ENCODE data around the gene RNASEH2B. TPM values are rescaled to one million over a fixed set of nuclear protein-coding genes. Genes with fewer than 3 reads are reported as not detected.

RNASEH2B gene
- total and polyA plus RNA-seq, 2 experiments from 2014 or later = 39.0 to 64.8 TPM

DNA sequence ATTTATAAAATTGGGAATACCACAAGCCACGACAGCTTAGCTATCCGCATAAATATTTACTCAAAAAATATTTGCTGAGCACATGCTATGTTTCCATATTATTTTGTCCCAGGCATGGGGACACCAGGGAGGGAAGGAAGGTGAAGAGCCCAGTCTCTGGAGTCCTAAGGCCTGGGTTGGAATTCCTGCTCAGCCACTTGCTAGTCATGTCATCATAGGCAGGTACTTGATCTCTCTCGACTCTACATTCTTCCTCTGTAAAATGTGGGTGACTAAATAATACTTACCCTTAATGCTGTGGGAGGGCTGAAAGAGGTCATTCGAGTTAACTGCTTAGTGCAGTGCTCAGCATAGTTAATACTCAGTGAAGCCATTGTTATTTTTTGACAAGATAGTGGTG is 4.3 kb upstream of the RNASEH2B start:
- Mint-ChIP-seq H3K4me3 (no peak overlapping the region), H3K4me1 (peaks cover 2% of the 10 kb centered on the region; the same call in 1 of the 3 replicates), H3K27ac (no peak overlapping the region), H3K36me3 (ENCODE audit: low read depth) (no peaks in the 10 kb centered on the region), H3K9me3 (no peaks in the 10 kb centered on the region; the same call in 2 of the 3 replicates), H3K27me3 (ENCODE audit: insufficient read depth, low read depth, poor library complexity) (peaks cover 4% of the 10 kb centered on the region)
- no peaks in the 10 kb centered on the region for H3K36me3 ChIP-seq (ENCODE audit: insufficient read depth)
- H3K79me2 ChIP-seq (replicated peaks; ENCODE audit: insufficient read depth) = no peaks in the 10 kb centered on the region
- no peaks in the 10 kb centered on the region for H3K27me3 ChIP-seq (ENCODE audit: insufficient read depth)
- H3K4me2 ChIP-seq = no peak overlapping the region
- no peaks in the 10 kb centered on the region for H4K20me1 ChIP-seq (replicated peaks; ENCODE audit: insufficient read depth)
- no peaks in the 10 kb centered on the region for H3F3A ChIP-seq (replicated peaks; ENCODE audit: low read depth)
- no peak overlapping the region for H2AFZ ChIP-seq
- no peak for ATAC-seq
- no peak for TF ChIP-seq REST (IDR thresholded peaks at IDR 0.05; ENCODE audit: unreplicated experiment)
- TF ChIP-seq ZNF331 (CRISPR knock-in tag; IDR thresholded peaks at IDR 0.05; ENCODE audit: low read depth) = no peak
- TF ChIP-seq NANOG (IDR thresholded peaks at IDR 0.05; ENCODE audit: borderline replicate concordance) = no peak
- TF ChIP-seq EZH2 (IDR thresholded peaks at IDR 0.05; ENCODE audit: low read depth, unreplicated experiment) = no peak
- H3K4me3 ChIP-seq = no peak overlapping the region
- no peaks in the 10 kb centered on the region for H3K9me2 ChIP-seq (ENCODE audit: insufficient read depth)
- H3K4me1 ChIP-seq (ENCODE audit: insufficient read depth) = peaks cover 7% of the 10 kb centered on the region; the same call in 1 of the 2 replicates
- DNase-seq (ENCODE audit: low spot score) = no peak
- H3K27ac ChIP-seq (ENCODE audit: low read depth) = no peak overlapping the region

DNA sequence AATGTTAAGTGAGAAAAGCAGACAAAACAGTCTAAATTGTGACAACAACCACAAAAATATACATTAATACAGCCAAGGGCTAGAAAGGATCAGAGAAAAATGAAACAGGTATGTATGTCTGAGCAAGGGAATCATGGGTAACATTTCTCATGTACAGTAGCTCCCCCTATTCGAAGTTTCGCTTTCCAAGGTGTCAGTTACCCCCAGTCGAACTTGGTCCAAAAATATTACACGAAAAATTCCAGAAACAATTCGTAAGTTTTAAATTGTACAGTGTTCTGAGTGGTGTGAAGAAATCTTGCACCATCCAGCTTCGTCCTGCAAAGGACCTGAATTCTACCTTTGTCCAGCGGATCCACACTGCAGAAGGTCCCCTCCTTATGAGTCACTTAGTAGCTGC is 1.8 kb upstream of the RNASEH2B start:
- Mint-ChIP-seq H3K36me3 (ENCODE audit: low read depth) (no peaks in the 10 kb centered on the region), H3K27ac (no peak overlapping the region), H3K4me1 (peaks cover 21% of the 10 kb centered on the region; the same call in 2 of the 3 replicates), H3K4me3 (no peak overlapping the region), H3K9me3 (no peaks in the 10 kb centered on the region; the same call in 2 of the 3 replicates), H3K27me3 (ENCODE audit: insufficient read depth, low read depth, poor library complexity) (peaks cover 4% of the 10 kb centered on the region)
- ATAC-seq = no peak
- H3K4me2 ChIP-seq = no peak overlapping the region
- no peak for DNase-seq (ENCODE audit: low spot score)
- H3K27me3 ChIP-seq (ENCODE audit: insufficient read depth) = no peaks in the 10 kb centered on the region
- H3K79me2 ChIP-seq (replicated peaks; ENCODE audit: insufficient read depth) = peaks cover 18% of the 10 kb centered on the region
- no peaks in the 10 kb centered on the region for H3F3A ChIP-seq (replicated peaks; ENCODE audit: low read depth)
- H3K36me3 ChIP-seq (ENCODE audit: insufficient read depth) = no peaks in the 10 kb centered on the region
- H3K4me3 ChIP-seq = no peak overlapping the region
- H3K27ac ChIP-seq (ENCODE audit: low read depth) = no peak overlapping the region
- no peak overlapping the region for H2AFZ ChIP-seq
- peaks cover 21% of the 10 kb centered on the region for H3K4me1 ChIP-seq (ENCODE audit: insufficient read depth)
- H4K20me1 ChIP-seq (replicated peaks; ENCODE audit: insufficient read depth) = no peaks in the 10 kb centered on the region
- no peaks in the 10 kb centered on the region for H3K9me2 ChIP-seq (ENCODE audit: insufficient read depth)
- no peak for TF ChIP-seq EZH2phosphoT487 (IDR thresholded peaks at IDR 0.05; ENCODE audit: unreplicated experiment)
- TF ChIP-seq NANOG (IDR thresholded peaks at IDR 0.05; ENCODE audit: borderline replicate concordance) = no peak
- TF ChIP-seq, protein P1, sequence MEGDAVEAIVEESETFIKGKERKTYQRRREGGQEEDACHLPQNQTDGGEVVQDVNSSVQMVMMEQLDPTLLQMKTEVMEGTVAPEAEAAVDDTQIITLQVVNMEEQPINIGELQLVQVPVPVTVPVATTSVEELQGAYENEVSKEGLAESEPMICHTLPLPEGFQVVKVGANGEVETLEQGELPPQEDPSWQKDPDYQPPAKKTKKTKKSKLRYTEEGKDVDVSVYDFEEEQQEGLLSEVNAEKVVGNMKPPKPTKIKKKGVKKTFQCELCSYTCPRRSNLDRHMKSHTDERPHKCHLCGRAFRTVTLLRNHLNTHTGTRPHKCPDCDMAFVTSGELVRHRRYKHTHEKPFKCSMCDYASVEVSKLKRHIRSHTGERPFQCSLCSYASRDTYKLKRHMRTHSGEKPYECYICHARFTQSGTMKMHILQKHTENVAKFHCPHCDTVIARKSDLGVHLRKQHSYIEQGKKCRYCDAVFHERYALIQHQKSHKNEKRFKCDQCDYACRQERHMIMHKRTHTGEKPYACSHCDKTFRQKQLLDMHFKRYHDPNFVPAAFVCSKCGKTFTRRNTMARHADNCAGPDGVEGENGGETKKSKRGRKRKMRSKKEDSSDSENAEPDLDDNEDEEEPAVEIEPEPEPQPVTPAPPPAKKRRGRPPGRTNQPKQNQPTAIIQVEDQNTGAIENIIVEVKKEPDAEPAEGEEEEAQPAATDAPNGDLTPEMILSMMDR (conservative IDR thresholded peaks at IDR 0.05; ENCODE audit: low read depth in 2 of 2) = no peak
- TF ChIP-seq POLR2AphosphoS5 (IDR thresholded peaks at IDR 0.05; ENCODE audit: low read depth) = no peak
- TF ChIP-seq ZNF331 (CRISPR knock-in tag; IDR thresholded peaks at IDR 0.05; ENCODE audit: low read depth) = no peak
- no peak for TF ChIP-seq ETS1 (IDR thresholded peaks at IDR 0.05)
- TF ChIP-seq JUNB (IDR thresholded peaks at IDR 0.05; ENCODE audit: unreplicated experiment) = no peak
- TF ChIP-seq EZH2 (IDR thresholded peaks at IDR 0.05; ENCODE audit: low read depth, unreplicated experiment) = no peak

Data from GM23338 (cell line).